SU-DHL-6 (cell line): ENCODE measurements around the gene GRIFIN.
"Not testable (repeated sequence)": the region's sequence is repeated elsewhere in the genome, so short reads cannot be mapped to it uniquely, and the experiment has no call there.

Experiments
- EZH2phosphoT487 ChIP-seq: fragments of 200-600 bp; sonication (generic), shearing (Covaris generic); conservative IDR thresholded peaks from 2 replicates; pipeline ENCODE4 v1.6.1; 2018; ENCODE audit warnings: mild to moderate bottlenecking, antibody characterized with exemption, low read length, moderate library complexity, mixed read lengths
- TF ChIP-seq, protein P1 (sequence below): fragments of 200-600 bp; sonication (generic); IDR thresholded peaks from one replicate; pipeline ENCODE4 v1.5.1; 2017; ENCODE audit warnings: antibody characterized with exemption, mild to moderate bottlenecking, low read length, moderate library complexity; ENCODE audit not compliant: insufficient read depth, poor library complexity, severe bottlenecking

DNA sequence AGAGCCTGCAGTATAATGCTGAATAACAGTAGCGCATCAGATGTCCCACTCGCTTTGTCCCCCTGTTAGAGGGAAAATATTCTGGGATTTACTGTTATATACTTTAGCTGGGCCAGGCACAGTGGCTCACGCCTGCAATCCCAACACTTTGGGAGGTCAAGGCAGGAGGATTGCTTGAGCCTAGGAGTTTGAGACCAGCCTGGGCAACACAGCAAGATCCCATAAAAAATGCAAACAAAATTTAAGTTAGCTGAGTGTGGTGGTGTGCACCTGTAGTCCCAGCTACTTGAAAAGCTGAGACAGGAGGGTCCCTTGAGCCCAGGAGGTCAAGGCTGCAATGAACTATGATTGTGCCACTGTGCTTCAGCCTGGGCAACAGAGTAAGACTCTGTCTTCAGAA lies 22.3 kb downstream of the GRIFIN start:
- TF ChIP-seq, protein P1, sequence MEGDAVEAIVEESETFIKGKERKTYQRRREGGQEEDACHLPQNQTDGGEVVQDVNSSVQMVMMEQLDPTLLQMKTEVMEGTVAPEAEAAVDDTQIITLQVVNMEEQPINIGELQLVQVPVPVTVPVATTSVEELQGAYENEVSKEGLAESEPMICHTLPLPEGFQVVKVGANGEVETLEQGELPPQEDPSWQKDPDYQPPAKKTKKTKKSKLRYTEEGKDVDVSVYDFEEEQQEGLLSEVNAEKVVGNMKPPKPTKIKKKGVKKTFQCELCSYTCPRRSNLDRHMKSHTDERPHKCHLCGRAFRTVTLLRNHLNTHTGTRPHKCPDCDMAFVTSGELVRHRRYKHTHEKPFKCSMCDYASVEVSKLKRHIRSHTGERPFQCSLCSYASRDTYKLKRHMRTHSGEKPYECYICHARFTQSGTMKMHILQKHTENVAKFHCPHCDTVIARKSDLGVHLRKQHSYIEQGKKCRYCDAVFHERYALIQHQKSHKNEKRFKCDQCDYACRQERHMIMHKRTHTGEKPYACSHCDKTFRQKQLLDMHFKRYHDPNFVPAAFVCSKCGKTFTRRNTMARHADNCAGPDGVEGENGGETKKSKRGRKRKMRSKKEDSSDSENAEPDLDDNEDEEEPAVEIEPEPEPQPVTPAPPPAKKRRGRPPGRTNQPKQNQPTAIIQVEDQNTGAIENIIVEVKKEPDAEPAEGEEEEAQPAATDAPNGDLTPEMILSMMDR = not testable (repeated sequence)
- not testable (repeated sequence) for TF ChIP-seq EZH2phosphoT487
